ENCODE measurements around the gene SOCS1. TPM values are rescaled to one million over a fixed set of nuclear protein-coding genes. Genes with fewer than 3 reads are reported as not detected.
A peak's percentile ranks its signal among the peaks of the same experiment; 100 is the strongest.

The SOCS1 gene
- total RNA-seq, 1 donor from 2014 or later, result 219 TPM

DNA sequence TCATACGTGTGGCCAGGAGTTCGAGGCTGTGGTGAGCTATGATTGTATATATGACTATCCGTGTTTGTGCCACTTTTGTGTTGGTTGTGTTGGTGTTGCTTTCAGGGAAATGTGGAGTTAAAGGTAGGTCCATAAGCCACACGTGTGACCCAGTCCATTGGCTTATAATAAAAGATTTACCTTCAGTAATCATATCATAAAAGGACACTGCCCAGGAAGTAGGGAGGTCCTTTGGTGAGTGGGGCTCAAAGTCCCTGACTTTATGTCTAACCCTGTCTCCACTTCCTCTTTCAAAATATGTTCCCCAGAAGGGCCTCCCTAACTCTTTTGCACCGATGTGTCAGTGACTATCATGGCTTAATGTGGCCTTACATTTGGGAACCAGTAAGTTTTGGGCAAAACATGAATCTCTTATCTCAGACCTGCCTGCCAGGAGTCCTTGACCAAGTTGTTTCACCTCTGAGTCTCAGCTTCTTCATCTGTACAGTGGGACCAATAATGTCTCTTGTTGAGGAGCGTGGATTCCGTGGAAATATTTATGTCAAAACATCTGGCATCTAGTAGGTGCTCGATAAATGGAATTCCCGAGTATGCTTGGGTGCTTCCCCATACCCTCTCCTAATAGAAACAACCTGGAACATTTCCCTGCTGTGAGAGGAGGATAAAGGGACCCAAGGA lies 8.3 kb upstream of the SOCS1 start:
- H3K4me3 Mint-ChIP-seq (ENCODE audit: low read depth), result peak overlapping the region; percentile 48
- no peaks in the 10 kb centered on the region for H3K36me3 Mint-ChIP-seq (ENCODE audit: low read depth)
- H3K9me3 Mint-ChIP-seq, result no peaks in the 10 kb centered on the region
- peak overlapping the region; percentile 84 for H3K27ac Mint-ChIP-seq
- intact Hi-C loops (cut with micrococcal nuclease), result loop anchor here (5.0 kb wide), 1 partner anchor 33 kb away; no protein-coding TSS in a partner anchor
- DNase-seq (ENCODE audit: low spot score), result no peak
- peaks cover 28% of the 10 kb centered on the region for H3K4me1 Mint-ChIP-seq (ENCODE audit: low read depth)
- no peaks in the 10 kb centered on the region for H3K27me3 Mint-ChIP-seq (ENCODE audit: low read depth)

DNA sequence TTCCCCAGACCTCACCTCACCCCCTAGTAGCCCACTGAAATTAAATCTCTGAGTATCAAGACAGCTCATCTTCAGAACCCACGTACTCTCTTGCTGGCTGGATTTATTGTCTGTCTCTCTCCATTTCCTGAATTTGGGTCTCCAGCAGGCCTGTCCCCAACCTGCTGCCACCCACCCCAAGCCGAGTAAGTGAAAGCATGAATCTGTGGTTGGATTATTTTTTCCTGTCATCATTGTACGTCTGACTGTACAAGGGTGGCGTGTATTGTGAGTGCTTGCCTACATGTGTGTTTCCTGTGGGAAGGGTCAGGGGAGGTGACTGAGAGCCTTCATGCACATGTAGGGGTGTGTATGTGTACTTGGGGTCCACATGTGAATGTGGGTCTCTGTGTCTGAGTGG lies 7.7 kb upstream of the SOCS1 start:
- Mint-ChIP-seq H3K9me3 (no peaks in the 10 kb centered on the region), H3K27ac (peak overlapping the region; percentile 84), H3K27me3 (ENCODE audit: low read depth) (no peaks in the 10 kb centered on the region), H3K4me3 (ENCODE audit: low read depth) (peak overlapping the region; percentile 48), H3K36me3 (ENCODE audit: low read depth) (no peaks in the 10 kb centered on the region), H3K4me1 (ENCODE audit: low read depth) (peaks cover 33% of the 10 kb centered on the region)
- DNase-seq (ENCODE audit: low spot score), result peak; percentile 51
- intact Hi-C loops (cut with micrococcal nuclease), result loop anchor here (1.0 to 5.0 kb wide), 2 partner anchors 34 to 65 kb away; no protein-coding TSS in a partner anchor

GRCh38 chr16:11262915-11263314 lies 6.9 kb upstream of the SOCS1 start:
- no peaks in the 10 kb centered on the region for H3K36me3 Mint-ChIP-seq (ENCODE audit: low read depth)
- no peaks in the 10 kb centered on the region for H3K9me3 Mint-ChIP-seq
- no peaks in the 10 kb centered on the region for H3K27me3 Mint-ChIP-seq (ENCODE audit: low read depth)
- intact Hi-C loops (cut with micrococcal nuclease), result loop anchor here (1.0 to 5.0 kb wide), 2 partner anchors 34 to 65 kb away; no protein-coding TSS in a partner anchor
- H3K4me3 Mint-ChIP-seq (ENCODE audit: low read depth), result no peak overlapping the region
- H3K27ac Mint-ChIP-seq, result no peak overlapping the region
- H3K4me1 Mint-ChIP-seq (ENCODE audit: low read depth), result peaks cover 39% of the 10 kb centered on the region
- DNase-seq (ENCODE audit: low spot score), result no peak

GRCh38 chr16:11260596-11260966 lies 4.6 kb upstream of the SOCS1 start:
- intact Hi-C loops (cut with micrococcal nuclease), result loop anchor here (5.0 kb wide), 1 partner anchor 37 kb away; no protein-coding TSS in a partner anchor
- no peak overlapping the region for H3K27ac Mint-ChIP-seq
- H3K27me3 Mint-ChIP-seq (ENCODE audit: low read depth), result no peaks in the 10 kb centered on the region
- no peaks in the 10 kb centered on the region for H3K9me3 Mint-ChIP-seq
- H3K4me1 Mint-ChIP-seq (ENCODE audit: low read depth), result peaks cover 49% of the 10 kb centered on the region
- H3K36me3 Mint-ChIP-seq (ENCODE audit: low read depth), result no peaks in the 10 kb centered on the region
- no peak overlapping the region for H3K4me3 Mint-ChIP-seq (ENCODE audit: low read depth)
- no peak for DNase-seq (ENCODE audit: low spot score)

DNA sequence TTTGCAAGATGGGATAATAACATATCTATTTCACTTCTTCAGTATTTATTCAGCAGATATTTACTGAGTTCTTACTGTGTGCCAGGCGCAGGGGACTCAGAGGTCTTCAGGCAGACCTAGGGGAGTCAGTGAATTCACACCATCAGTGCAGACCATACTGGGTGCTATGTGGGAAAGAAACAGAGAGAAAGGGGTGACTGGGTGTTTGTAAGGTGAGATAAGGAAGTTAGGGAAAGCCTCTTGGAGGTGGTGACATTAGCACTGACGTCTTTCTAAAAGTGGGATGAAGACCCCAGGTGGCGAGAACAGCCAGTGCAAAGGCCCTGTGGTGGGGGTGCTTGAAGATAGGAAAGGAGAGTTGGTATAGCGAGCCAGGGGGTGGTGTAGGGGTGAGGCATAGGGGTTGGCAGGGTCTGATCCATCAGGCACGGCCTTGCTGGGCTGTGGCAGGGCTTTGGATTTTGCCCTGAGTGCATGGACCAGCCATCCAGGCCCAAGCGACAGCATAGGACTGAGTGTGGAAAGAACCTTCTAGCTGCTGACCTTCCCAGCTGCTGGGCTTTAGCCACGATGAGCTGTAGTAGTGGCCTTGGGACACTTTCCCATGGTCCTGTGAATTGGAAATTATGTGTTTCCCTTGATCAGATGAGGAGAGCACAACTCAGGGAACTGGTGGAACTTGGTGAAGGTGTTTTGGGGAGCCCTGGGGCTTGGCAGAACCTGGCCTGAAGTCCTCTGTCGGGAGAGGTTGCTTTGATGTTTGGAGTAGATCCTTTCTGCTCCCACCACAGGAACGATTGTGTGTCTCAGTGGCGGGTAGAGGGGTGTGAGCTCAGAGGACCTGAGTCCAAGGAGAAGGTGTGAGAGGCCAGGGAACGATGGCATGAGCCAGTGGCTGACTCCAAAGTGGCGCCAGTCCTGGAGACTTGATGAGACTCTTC lies 3.9 kb upstream of the SOCS1 start:
- Mint-ChIP-seq H3K27ac (no peak overlapping the region), H3K4me1 (ENCODE audit: low read depth) (peaks cover 48% of the 10 kb centered on the region)
- intact Hi-C loops (cut with micrococcal nuclease), result loop anchor here (5.0 to 10.0 kb wide), 3 partner anchors 37 to 535 kb away; partner anchors contain the start of genes CIITA and ZC3H7A

GRCh38 chr16:11258553-11259492 lies 2.8 kb upstream of the SOCS1 start:
- H3K9me3 Mint-ChIP-seq, result no peaks in the 10 kb centered on the region
- peak overlapping the region; percentile 68 for H3K27ac Mint-ChIP-seq
- H3K4me1 Mint-ChIP-seq (ENCODE audit: low read depth), result peaks cover 37% of the 10 kb centered on the region
- H3K27me3 Mint-ChIP-seq (ENCODE audit: low read depth), result no peaks in the 10 kb centered on the region
- H3K4me3 Mint-ChIP-seq (ENCODE audit: low read depth), result peak overlapping the region; percentile 49
- peaks cover 17% of the 10 kb centered on the region for H3K36me3 Mint-ChIP-seq (ENCODE audit: low read depth)
- intact Hi-C loops (cut with micrococcal nuclease), result loop anchor here (10.0 kb wide), 2 partner anchors 384 to 536 kb away; partner anchors contain the start of genes CIITA and ZC3H7A
- peak; percentile 59 for DNase-seq (ENCODE audit: low spot score)

More for the DNA sequence above, 3.9 kb upstream of the SOCS1 start:
- Mint-ChIP-seq H3K27me3 (ENCODE audit: low read depth) (no peaks in the 10 kb centered on the region), H3K36me3 (ENCODE audit: low read depth) (peaks cover 6% of the 10 kb centered on the region), H3K9me3 (no peaks in the 10 kb centered on the region), H3K4me3 (ENCODE audit: low read depth) (no peak overlapping the region)
- DNase-seq (ENCODE audit: low spot score), result no peak

DNA sequence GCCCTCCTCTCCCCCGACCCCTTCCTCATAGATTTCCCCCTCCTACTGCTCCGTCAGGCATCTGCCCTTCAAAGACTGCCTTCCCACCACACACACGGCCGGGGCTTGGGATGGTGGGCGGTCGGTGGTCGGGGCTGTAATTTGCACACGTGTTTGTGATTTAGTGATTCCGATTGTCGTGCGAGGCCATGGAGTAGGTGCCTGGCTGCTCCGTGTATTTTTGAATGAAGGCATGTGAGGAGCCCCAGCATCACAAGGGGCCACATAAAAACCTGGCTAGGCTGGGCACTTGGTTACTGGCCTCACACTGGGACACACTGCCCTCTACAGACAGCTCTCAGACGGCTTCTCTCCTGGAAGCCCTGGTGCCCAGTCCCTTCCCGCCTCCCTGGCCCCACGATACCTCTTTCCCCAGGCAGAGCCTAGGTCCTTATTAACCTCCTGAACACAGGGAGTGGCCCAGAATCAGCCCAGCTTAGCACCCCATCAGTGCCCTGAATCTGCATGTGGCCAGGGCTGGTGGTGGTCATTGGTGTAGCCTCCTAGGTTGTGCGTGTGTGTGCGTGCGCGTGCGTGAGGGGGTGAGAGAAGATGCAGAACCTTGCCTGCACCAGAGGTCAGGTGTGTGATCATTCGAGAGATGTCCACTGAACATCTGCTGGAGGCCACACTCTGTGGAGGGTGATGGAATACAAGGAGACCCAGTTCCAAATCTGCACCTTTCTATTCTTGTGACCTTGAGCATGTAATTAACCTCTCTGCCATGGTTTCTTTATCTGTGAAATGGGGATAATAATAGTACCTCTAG lies 1.3 kb upstream of the SOCS1 start:
- DNase-seq (ENCODE audit: low spot score), result peak; percentile 57
- Mint-ChIP-seq H3K4me3 (ENCODE audit: low read depth) (peak overlapping the region; percentile 96), H3K9me3 (no peaks in the 10 kb centered on the region), H3K27me3 (ENCODE audit: low read depth) (no peaks in the 10 kb centered on the region), H3K4me1 (ENCODE audit: low read depth) (peaks cover 29% of the 10 kb centered on the region), H3K27ac (peak overlapping the region; percentile 97), H3K36me3 (ENCODE audit: low read depth) (peaks cover 32% of the 10 kb centered on the region)
- intact Hi-C loops (cut with micrococcal nuclease), result loop anchor here (1.0 to 10.0 kb wide), 4 partner anchors 53 to 537 kb away; partner anchors contain the start of genes CIITA and ZC3H7A

DNA sequence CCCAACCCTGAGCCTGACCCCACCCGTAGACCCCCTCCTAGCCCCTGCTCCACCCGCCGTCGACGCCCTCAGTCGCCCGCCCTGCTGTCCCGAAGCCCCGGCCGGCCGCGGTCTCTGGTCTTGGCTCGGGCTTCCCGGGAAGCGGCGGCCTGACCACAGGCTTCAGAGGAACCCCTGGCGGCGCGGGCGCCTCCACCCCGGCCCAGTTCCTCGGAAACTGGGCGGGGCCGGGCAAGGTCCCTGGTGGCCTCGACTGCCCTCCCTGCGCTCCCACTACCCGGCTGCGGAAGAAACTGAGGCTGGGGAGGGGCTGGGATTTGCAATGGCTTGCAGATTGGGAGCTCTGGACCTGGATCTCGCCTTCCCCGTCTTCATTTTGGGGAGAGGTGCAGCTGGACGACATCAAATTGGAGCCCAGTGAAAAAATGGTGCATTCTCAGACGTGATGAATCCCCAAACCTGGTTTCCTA lies 692 bp upstream of the SOCS1 start:
- no peaks in the 10 kb centered on the region for H3K27me3 Mint-ChIP-seq (ENCODE audit: low read depth)
- peak overlapping the region; percentile 96 for H3K4me3 Mint-ChIP-seq (ENCODE audit: low read depth)
- peak overlapping the region; percentile 97 for H3K27ac Mint-ChIP-seq
- peaks cover 38% of the 10 kb centered on the region for H3K36me3 Mint-ChIP-seq (ENCODE audit: low read depth)
- no peak for DNase-seq (ENCODE audit: low spot score)
- no peaks in the 10 kb centered on the region for H3K9me3 Mint-ChIP-seq
- H3K4me1 Mint-ChIP-seq (ENCODE audit: low read depth), result peaks cover 35% of the 10 kb centered on the region
- intact Hi-C loops (cut with micrococcal nuclease), result loop anchor here (1.0 to 10.0 kb wide), 5 partner anchors 54 to 538 kb away; partner anchors contain the start of genes CIITA and ZC3H7A

GRCh38 chr16:11254913-11255736 lies 879 bp downstream of the SOCS1 start:
- H3K4me3 Mint-ChIP-seq (ENCODE audit: low read depth), result peak overlapping the region; percentile 99
- no peaks in the 10 kb centered on the region for H3K9me3 Mint-ChIP-seq
- H3K36me3 Mint-ChIP-seq (ENCODE audit: low read depth), result peaks cover 52% of the 10 kb centered on the region
- peak; percentile 61 for DNase-seq (ENCODE audit: low spot score)
- intact Hi-C loops (cut with micrococcal nuclease), result loop anchor here (10.0 kb wide), 2 partner anchors 380 to 540 kb away; partner anchors contain the start of genes CIITA and ZC3H7A
- H3K27me3 Mint-ChIP-seq (ENCODE audit: low read depth), result no peaks in the 10 kb centered on the region
- peaks cover 45% of the 10 kb centered on the region for H3K4me1 Mint-ChIP-seq (ENCODE audit: low read depth)
- H3K27ac Mint-ChIP-seq, result peak overlapping the region; percentile 78

GRCh38 chr16:11253995-11254912 lies 1.8 kb downstream of the SOCS1 start:
- no peak for DNase-seq (ENCODE audit: low spot score)

More at GRCh38 chr16:11253995-11254912, 1.8 kb downstream of the SOCS1 start:
- peak overlapping the region; percentile 99 for H3K4me3 Mint-ChIP-seq (ENCODE audit: low read depth)
- no peaks in the 10 kb centered on the region for H3K27me3 Mint-ChIP-seq (ENCODE audit: low read depth)
- intact Hi-C loops (cut with micrococcal nuclease), result loop anchor here (1.0 to 10.0 kb wide), 6 partner anchors 77 to 541 kb away; partner anchors contain the start of genes CIITA and ZC3H7A
- H3K9me3 Mint-ChIP-seq, result no peaks in the 10 kb centered on the region
- peaks cover 40% of the 10 kb centered on the region for H3K4me1 Mint-ChIP-seq (ENCODE audit: low read depth)
- H3K27ac Mint-ChIP-seq, result peak overlapping the region; percentile 91
- peaks cover 58% of the 10 kb centered on the region for H3K36me3 Mint-ChIP-seq (ENCODE audit: low read depth)

Measured in activated T-helper 2 cell treated with anti-CD3 and anti-CD28 coated beads, Interferon-gamma antibody, Interleukin-2, Interleukin-4, amounts not matched to agents 10 μg/mL and 5 μg/mL and 100 μg/mL, durations not matched to agents 14 hours and 24 hours and 36 hours (primary cell).